HG03432 (cell line): ENCODE data around the gene SPRING1.
A peak's percentile ranks its signal among the peaks of the same experiment; 100 is the strongest.
"Not testable (repeated sequence)": the region's sequence is repeated elsewhere in the genome, so short reads cannot be mapped to it uniquely, and the experiment has no call there.

Experiments used
- ATAC-seq: cut with Tn5 transposase; IDR thresholded peaks from one replicate; pipeline ENCODE4 v1.9.1; 2021; ENCODE audit warnings: mild to moderate bottlenecking, moderate library complexity; ENCODE audit not compliant: unreplicated experiment

SPRING1 gene, protein sequence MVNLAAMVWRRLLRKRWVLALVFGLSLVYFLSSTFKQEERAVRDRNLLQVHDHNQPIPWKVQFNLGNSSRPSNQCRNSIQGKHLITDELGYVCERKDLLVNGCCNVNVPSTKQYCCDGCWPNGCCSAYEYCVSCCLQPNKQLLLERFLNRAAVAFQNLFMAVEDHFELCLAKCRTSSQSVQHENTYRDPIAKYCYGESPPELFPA

DNA sequence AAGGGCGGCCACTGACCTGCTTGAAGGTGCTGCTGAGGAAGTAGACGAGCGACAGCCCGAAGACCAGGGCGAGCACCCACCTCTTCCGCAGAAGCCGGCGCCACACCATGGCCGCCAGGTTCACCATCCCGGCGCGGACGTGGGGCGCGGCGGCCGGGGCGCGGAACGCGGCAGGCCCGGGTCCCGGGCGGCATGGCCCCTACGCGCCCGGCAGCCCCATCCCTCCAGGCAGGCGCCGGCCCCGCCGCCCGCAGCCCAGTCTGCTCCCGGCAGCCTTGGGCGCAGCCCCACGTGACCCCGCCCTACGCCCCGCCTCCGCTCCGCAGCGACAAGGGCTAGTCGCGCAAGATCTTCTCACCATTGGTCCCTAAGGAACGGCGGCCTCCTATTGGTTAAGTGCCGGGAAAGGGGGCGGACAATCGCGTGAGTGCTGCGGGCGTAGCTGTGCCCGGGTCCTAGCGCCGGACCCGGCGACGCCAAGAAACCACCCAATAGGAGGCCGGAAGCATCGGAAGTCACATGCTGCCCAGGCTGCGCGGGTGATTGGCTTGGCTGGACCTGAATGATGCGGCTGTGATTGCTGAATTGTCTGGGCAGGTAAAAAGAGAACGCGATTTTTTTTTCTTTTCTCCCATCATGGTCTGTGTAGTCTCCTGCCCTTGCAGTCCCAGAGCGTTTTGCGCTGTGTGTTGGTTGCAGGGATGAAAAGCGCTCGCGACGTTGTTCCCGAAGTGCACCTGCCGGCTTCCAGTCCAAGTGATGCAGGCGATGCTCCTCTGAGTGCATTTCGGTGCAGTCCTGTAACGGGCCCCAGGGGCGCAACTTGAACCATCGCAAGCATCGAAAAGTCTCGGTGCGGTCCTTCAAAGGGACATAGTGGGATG lies at the start of gene SPRING1, which contains the start of gene RNFT2:
SPRING1 (minus strand) TSS at position 296 of the 884 bp plus-strand sequence; CDS start at position 127, 169 bp downstream.
RNFT2 (plus strand) TSS at position 542 of the 884 bp plus-strand sequence. CDS start 2,183 bp downstream, outside the sequence.
- peak; percentile 99 for ATAC-seq

DNA sequence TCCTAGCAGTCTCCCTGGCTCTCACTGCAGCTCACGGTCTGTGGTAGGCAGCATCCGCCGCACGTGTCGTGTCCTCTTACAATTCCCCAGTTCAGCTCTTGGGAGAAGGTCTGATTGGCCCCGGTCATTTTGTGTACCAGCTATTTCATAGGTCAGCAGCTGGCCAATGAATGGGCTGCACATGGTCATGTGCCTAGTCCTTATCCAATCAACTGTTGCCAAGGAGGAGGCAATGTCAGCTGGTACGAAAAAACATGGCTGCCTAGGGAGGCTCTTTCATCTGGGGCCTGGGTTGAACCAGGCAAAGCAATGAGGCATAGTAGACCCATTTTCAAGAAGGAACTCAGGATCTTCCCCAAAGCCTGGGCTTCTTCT lies 46.4 kb upstream of the SPRING1 start:
- ATAC-seq, result no peak

DNA sequence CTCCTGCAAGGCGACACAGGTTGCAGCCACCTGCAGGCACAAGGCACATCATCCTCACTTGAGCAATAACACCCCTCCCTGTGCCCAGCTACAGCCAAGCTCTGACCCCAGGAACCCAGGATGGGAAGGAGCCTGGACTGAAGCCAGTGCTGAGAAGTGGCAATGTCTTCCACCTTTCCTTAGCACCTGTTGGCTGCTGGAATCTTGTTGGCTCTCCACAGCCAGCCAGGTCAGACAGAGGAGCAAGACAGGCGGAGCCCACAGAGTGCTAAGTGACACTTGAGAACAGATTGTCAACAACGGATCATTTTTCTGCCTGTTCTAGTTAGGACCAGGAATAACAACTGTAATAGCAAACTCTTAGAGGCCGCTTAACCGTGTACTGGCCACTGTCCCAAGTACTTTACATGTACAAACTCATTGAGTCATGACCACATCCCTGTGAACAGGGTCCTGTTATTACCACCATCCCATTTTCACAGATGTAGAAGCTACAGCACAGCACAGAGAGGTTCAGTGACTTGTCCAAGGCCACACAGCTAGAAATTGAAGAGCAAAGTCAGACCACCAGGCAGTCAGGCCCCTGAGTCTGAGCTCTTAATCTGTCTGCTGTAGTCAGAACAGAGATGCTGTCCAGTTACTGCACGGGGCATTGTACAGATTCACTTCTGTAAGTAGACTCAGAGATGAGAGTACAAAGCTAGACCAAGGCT lies 45.8 kb upstream of the SPRING1 start:
- no peak for ATAC-seq

DNA sequence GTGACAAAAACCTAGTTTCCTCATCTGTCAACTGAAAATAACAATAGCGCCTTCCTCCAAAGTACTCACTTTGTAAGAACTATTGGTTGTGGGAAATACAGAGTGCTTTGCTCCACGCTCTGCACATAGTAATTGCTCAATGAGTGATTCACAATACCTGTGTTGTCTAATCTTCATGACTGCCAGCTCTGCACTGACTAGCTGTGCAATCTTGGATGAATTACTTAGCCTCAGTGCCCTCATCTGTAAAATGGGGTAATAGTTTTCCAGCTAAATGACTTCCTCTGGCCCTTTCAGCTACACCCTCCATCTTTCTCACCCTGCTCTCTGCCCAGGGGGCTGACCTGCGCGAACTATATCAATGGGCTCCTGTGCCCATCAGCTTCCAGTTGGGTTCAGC lies 43.1 kb upstream of the SPRING1 start:
- no peak for ATAC-seq

DNA sequence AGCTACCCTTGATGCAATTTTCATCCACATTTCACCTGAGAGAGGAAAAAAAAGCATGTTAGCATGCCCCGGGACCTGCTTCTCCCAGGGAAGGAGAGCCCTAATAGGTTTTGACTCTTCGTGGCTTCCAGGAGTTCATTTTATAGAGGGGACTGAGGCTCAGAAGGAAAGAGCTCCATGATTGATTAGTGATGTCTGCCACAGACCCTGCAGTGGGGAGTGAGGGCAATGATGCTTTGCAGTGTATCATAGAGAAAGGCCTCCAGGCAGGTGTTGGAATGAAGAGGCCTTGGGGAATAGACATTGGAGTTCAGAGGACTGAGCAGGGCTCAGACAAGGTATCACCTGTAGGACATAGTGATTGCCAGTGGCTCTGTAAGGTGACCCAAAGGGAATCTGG lies 41.7 kb upstream of the SPRING1 start:
- ATAC-seq, result no peak

DNA sequence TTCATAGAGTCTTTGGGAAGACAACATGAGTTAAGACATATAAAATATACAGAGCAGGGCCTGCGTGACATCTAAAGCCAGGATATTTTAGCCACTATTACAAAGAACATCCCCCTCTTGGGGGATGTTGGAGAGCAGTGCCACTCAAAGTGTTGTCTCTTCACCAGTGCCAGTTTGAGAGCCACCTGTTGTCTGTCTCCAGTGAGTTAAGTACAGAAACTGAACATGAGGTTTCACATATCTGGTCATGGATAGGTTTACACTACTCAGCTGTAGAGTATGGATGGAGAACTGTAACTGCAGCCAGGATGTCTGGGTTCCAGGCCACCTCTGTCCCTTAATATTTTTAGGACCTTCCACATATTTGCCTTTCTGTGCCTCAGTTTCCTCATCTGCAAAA lies 39.4 kb upstream of the SPRING1 start:
- no peak for ATAC-seq

DNA sequence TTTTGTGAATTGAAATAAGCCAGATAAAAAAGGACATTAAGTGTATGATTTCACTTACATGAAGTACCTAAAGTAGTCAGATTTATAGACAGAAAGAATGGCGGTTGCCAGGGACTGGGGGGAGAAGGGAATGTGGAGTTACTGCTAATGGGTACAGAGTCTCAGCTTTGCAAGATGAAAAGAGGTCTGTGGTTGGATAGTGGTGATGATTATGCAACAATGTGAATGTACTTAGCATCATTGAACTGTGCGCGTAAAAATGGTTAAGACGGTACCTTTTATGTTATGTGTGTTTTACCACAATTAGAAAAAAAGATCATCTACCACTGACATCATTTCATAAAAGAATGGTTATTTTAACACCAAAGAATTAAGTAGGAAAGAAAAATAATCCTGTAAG lies 36.2 kb upstream of the SPRING1 start:
- no peak for ATAC-seq

DNA sequence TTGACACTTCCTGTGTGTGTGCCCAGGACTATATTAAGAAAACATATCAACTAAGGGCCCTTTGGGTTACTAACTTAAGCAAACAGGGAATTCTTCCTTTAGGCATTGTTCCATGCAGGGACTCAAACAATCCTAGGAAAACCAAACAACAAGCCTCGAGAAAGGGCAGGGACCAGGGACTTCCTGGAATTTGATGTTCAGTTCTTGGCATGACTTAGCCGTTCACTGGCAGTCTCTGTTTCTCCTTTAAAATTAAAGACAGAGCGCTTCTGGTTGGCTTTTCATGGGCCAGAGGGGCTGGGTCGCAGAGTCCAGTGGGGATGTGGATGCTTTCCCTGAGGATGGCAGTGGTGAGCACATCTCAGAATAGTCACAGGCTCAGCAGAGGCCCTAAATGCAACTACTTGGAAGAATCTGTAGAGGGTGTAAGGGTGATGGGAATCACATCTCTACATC lies 35.4 kb upstream of the SPRING1 start:
- ATAC-seq, result no peak

DNA sequence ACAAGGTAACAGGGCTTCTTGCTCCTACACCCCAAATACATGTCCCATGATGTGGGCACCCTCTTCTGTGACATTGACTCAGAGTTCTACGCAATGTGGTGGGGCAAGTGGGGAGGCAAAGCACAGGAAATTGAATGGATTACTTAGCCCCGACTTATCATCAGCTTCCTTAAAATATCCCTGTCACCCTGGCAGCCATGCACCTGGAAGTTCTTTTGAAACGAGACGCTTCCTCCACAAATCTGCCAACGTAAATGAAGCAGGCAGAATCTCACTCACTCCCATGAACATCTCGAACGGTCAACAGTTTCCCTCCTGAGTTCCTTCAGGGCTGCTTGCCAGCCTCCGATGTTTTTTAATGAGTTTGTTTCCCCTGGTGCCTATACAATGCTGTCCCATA lies 33.8 kb upstream of the SPRING1 start:
- ATAC-seq, result no peak

DNA sequence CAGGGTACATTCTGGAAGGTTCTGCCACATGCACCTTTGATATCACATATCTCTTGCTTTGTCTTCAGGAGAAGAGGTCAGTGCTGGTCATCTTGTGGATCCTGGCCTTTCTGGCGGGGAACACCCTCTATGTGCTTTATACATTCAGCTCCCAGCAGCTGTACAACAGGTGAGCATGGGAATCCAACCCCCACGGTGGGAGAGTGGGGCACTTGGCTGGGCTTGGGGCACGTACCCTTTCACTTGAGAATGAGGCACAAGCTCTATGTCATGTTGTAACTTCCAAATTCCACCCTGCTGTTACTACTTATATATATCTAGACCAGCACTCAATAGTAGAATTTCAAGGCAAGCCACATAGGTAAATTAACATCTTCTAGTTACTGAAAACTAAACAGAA lies 28.9 kb upstream of the SPRING1 start:
- no peak for ATAC-seq

DNA sequence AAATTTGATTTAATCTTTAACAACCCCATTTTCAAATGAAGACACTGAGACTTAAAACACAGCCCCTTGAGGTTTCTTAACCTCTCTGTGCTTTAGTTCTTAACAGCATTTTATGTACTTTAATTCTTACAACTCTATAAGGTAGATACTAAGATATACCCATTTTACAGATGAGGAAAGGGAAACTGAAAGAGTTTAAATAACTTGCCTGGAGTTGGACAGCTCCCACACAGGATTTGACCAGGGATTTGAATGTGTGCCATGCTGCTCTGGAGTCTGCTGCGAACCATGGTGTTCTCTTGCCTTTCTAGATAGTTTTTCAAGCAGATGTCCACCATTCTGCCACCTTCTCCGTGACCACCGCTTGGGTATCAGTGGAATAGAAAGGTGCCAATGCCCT lies 28.4 kb upstream of the SPRING1 start:
- ATAC-seq, result no peak

DNA sequence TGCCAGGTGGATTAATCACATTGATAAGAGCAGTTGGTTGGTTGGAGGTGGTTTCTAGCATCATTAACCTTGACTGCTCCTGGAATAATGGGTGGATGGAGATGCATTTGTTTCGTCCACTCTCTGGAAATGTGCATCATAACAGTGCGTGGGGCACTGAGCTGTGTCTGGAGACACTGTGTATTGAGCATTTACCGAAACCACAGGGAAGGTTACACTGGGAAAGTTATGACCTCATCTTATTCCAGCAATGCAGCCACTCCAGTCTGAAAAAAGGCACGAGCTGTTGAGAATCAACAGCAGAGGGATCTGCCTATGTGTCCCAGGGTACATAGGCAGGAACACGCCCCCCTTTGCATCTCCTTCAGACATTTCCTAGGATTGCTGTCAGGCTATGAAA lies 27.4 kb upstream of the SPRING1 start:
- no peak for ATAC-seq

DNA sequence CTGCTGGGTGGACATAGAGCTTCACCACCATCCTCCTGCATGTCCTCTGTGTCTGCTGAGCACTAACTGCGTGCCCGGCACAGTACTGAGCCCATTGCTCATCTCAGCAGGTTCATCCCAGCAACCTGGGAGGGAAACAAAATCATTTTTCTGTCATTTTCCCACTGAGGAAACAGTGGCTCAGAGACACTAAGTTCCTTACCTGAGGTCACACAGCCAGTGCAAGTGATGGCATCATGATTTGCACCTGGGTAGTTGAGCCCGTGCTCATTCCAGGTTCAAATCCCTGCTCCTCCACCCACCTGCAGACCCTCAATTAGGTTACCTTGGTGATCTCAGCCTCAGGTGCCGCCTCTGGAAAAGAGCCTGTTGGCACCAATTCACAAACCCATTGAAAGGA lies 23.6 kb upstream of the SPRING1 start:
- no peak for ATAC-seq

DNA sequence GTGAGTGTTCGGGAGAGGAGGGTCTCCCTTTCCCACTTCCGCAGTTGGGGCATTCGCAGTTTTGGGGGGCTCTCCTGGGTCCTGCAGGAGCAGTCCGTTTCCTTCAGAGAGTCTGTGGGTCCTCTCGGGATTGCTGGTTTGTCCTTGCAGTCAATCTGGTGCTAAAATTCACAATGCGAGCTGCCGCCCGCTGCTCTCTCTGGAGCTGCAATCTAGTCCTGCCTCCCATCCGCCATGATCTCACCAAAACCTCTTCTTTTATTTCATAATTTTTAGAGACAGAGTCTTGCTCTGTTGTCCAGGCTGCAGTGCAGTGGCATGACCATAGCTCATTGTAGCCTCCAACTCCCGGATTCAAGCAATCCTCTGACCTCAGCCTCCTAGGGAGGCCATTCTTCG lies 22.8 kb upstream of the SPRING1 start:
- no peak for ATAC-seq

DNA sequence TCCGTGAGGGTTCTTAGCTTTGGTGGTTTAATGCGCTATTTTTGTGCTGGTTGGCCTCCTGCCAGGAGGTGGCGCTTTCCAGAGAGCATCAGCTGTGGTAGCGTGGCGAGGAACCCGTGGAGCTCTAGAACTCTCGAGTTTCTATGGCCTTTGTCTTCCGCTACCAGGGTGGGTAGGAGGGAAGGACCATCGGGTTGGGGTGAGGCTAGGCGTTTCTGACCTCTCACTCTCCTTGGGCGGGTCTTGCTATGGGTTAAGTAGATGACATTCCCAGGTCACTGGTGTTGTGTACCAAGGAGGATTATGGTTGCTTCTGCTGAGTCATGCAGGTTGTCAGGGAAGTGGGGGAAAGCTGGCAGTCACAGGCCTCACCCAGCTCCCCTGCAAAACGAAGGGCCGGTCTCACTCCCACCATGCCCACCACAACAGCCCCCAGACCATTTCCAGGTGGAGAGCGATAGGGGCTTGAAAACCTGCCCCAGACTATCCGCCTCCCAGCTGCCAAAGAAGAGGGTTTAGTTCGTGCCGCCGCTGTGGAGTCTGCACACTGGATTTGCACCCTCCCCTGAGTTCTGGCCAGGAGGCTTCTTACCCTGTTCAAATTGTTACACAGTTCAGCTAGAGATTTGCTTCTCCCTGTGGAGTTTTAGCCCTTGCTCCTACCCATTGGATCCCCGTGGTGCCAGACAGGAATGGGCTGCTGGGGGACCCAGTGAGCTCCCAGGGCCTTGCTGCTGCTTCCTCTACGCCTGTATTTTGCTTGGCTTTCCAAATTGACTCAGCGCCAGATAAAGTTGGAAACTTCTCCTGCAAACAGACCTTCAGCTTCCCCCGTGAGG lies 22.1 kb upstream of the SPRING1 start:
- ATAC-seq, result no peak

DNA sequence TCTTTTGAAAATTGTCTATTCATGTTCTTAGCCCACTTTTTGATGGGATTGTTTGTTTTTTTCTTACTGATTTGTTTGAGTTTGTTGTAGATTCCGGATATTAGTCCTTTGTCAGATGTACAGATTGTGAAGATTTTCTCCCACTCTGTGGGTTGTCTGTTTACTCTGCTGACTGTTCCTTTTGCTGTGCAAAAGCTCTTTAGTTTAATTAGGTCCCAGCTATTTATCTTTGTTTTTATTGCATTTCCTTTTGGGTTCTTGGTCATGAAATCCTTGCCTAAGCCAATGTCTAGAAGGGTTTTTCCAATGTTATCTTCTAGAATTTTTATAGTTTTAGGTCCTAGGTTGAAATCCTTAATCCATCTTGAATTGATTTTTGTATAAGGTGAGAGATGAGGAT lies 16.9 kb upstream of the SPRING1 start:
- ATAC-seq, result not testable (repeated sequence)

DNA sequence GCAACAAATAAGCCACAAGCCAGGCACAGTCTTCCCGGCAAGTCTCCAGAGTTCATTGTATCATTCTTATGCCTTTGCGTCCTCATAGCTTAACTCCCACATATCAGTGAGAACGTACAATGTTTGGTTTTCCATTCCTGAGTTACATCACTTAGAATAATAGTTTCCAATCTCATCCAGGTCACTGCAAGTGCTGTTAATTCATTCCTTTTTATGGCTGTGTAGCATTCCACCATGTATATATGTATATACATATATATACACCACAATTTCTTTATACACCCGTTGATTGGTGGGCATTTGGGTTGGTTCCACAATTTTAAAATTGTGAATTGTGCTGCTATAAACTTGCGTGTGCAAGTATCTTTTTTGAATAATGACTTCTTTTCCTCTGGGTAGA lies 16.2 kb upstream of the SPRING1 start:
- not testable (repeated sequence) for ATAC-seq

DNA sequence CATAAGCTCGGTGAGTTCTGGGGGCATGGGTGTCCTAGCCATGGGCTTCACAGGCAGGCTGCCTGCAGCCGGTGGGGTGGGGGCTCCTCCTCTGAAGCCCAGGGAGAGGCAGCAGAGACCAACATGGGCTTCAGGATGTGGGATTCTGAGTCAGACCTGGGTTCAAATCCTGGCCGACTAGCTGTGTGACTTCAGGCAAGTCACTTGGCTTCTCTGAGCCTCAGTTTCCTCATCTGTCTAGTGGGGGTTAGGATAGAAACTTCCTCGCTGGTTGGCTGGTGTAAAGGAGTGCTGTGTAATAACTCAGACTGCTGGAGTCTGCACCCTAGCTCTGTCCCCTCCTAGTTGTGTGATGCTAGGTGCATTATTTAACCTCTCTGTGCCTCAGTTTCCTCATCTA lies 12.4 kb upstream of the SPRING1 start:
- ATAC-seq, result no peak

DNA sequence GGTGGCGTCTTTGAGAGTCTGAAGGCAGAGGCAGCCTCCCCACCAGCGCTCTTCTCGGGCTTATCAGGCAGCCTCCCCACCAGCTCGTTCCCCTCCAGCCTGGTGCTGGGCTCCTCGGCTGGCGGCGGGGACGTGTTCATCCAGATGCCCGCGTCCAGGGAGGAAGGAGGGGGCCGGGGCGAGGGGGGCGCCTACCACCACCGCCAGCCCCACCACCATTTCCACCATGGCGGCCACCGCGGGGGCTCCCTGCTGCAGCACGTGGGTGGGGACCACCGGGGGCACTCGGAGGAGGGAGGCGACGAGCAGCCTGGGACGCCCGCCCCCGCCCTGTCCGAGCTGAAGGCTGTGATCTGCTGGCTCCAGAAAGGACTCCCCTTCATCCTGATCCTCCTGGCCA lies 12.0 kb upstream of the SPRING1 start:
- no peak for ATAC-seq

DNA sequence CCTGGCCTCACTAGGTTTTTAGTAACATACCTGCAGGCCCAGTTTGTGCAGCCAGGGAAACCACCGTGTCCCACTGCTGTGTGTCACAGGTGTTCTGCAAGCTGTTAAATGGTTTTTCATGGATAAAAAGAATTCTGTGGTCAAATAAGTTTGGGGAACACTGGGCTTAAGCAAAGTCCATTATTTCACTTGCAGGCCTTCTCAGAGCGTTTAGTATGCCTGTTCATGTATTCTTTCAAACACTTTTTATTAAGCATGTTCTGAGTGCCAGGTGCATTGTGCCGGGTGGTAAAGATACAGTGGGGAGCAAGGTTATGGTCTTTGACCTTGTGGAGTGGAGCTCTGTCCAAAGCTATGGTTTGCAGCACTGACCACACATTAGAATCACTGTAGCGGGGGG lies 7.7 kb upstream of the SPRING1 start:
- no peak for ATAC-seq

DNA sequence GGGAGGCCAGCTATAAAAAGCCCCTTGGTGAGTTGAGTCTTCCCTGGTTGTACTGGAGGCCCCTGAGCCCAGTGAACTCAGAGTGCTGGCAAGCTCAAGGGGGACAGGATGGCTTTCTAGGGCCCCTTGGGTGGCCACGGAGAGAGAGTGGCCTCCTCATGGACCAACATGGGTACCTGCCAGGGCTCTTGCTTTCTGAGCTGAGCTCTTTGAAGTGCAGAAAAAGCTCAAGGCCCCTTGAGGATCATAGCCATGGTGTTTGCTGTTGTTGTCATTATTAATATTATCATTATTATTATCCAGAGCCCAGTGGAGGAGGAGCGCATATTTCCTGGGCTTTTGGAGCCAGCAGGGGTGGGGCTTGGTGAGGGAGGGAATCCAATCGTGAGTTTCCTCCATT lies 6.9 kb upstream of the SPRING1 start:
- no peak for ATAC-seq
